ENCODE data around the gene ZCWPW2.

Gene ZCWPW2

DNA sequence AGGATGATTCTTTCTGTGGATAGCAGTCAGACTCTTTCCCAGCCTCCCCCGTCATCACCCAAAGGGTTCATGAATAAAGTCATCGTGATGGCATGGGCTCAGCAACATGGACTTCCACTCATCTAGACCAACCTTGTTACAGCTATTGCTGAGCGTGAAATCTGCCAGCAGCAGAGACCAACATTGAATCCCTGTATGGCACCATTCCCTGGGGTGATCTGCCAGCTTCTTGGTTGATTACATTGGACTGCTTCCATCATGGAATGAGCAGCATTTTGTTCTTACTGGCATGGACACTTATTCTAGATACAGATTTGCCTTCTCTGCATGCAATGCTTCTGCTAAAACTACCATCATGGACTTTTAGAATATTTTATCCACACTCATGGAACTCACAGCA, 195.7 kb downstream of the ZCWPW2 start:
- TF ChIP-seq ZNF274 (IDR thresholded peaks at IDR 0.05; ENCODE audit: low read depth, low read length) = no peak
- no peak for TF ChIP-seq SUZ12 (IDR thresholded peaks at IDR 0.05; ENCODE audit: extremely low read depth, insufficient read depth, insufficient read length)
- no peak for TF ChIP-seq YY1 (IDR thresholded peaks at IDR 0.05; ENCODE audit: insufficient read depth, insufficient read length)
- no peak overlapping the region for H3K4me3 ChIP-seq (ENCODE audit: insufficient read length, low read depth)
- no peak overlapping the region for H3K9ac ChIP-seq (ENCODE audit: insufficient read length, low read depth)
- no peaks in the 10 kb centered on the region for H3K4me1 ChIP-seq (ENCODE audit: insufficient read depth, insufficient read length)
- DNase-seq (ENCODE audit: low read depth, low spot score) = no peak
- H3K27me3 ChIP-seq (ENCODE audit: insufficient read depth, insufficient read length) = no peaks in the 10 kb centered on the region
- no peaks in the 10 kb centered on the region; the same call in 1 of the 2 replicates for H3K9me3 ChIP-seq (ENCODE audit: insufficient read depth, low read length)
- H3K36me3 ChIP-seq (ENCODE audit: insufficient read depth, insufficient read length, low read length) = no peaks in the 10 kb centered on the region

DNA sequence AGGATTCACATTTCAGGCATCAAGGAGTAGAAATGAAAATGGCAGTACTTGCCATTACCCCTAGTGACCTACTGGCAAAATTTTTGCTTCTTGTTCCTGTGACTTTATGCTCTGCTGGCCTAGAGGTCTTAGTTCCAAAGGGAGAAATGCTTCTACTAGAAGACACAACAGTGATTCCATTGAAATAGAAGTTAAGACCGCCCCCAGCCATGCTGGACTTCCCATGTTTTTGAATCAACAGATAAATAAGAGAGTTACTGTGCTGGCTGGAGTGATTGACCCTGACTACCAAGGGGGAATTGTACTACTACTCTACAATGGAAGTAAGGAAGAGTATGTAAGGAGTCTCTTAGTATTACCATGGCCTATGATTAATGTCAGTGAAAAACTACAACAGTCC, 196.3 kb downstream of the ZCWPW2 start:
- H3K9me3 ChIP-seq (ENCODE audit: insufficient read depth, low read length) = no peaks in the 10 kb centered on the region; the same call in 1 of the 2 replicates
- no peaks in the 10 kb centered on the region for H3K4me1 ChIP-seq (ENCODE audit: insufficient read depth, insufficient read length)
- TF ChIP-seq YY1 (IDR thresholded peaks at IDR 0.05; ENCODE audit: insufficient read depth, insufficient read length) = no peak
- no peak for TF ChIP-seq SUZ12 (IDR thresholded peaks at IDR 0.05; ENCODE audit: extremely low read depth, insufficient read depth, insufficient read length)
- no peak for TF ChIP-seq ZNF274 (IDR thresholded peaks at IDR 0.05; ENCODE audit: low read depth, low read length)
- no peak overlapping the region for H3K9ac ChIP-seq (ENCODE audit: insufficient read length, low read depth)
- H3K27me3 ChIP-seq (ENCODE audit: insufficient read depth, insufficient read length) = no peaks in the 10 kb centered on the region
- H3K36me3 ChIP-seq (ENCODE audit: insufficient read depth, insufficient read length, low read length) = no peaks in the 10 kb centered on the region
- no peak for DNase-seq (ENCODE audit: low read depth, low spot score)
- no peak overlapping the region for H3K4me3 ChIP-seq (ENCODE audit: insufficient read length, low read depth)

DNA sequence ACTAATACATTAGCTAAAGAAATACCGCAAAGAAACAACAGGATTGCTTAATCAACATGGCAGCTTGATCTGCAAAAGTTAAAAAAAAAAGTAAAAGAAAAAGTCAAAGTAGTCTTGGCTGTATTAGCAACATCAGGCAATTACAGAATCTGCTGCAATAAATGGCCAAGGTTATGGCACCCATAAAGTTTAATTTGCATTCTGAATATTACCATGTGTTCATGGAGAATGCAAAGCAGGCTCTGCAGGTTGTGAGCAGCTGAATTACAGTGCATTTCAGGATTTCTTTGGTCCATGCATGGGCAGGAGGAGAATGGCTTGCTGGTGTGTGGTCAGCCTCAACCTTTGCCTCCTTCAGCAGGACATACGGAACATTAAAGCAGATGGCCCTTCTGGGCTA, 199.2 kb downstream of the ZCWPW2 start:
- TF ChIP-seq ZNF274 (IDR thresholded peaks at IDR 0.05; ENCODE audit: low read depth, low read length) (no peak), YY1 (IDR thresholded peaks at IDR 0.05; ENCODE audit: insufficient read depth, insufficient read length) (no peak), SUZ12 (IDR thresholded peaks at IDR 0.05; ENCODE audit: extremely low read depth, insufficient read depth, insufficient read length) (no peak)
- H3K4me3 ChIP-seq (ENCODE audit: insufficient read length, low read depth) = no peak overlapping the region
- H3K27me3 ChIP-seq (ENCODE audit: insufficient read depth, insufficient read length) = no peaks in the 10 kb centered on the region
- no peaks in the 10 kb centered on the region for H3K36me3 ChIP-seq (ENCODE audit: insufficient read depth, insufficient read length, low read length)
- no peak for DNase-seq (ENCODE audit: low read depth, low spot score)
- no peaks in the 10 kb centered on the region for H3K9me3 ChIP-seq (ENCODE audit: insufficient read depth, low read length)
- no peaks in the 10 kb centered on the region for H3K4me1 ChIP-seq (ENCODE audit: insufficient read depth, insufficient read length)
- H3K9ac ChIP-seq (ENCODE audit: insufficient read length, low read depth) = no peak overlapping the region

DNA sequence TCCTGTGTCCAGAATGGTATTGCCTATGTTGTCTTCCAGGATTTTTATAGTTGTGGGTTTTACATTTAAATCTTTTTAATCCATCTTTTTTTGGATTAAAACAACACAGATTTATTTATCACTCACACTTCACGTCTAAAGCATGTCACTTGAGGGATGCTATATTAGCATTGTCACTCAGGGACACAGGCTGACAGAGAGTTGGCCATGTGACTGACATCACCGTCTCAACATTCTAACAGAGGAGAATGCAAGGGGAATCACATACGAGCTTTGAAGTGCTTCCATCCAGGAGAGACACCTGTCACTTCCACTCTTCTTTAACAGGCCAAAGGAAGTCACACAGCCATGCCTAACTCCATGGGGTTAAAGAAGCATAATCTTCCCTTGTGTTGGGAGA, 204.7 kb downstream of the ZCWPW2 start:
- Histone ChIP-seq H3K4me1 (ENCODE audit: insufficient read depth, insufficient read length) (no peaks in the 10 kb centered on the region), H3K4me3 (ENCODE audit: insufficient read length, low read depth) (no peak overlapping the region), H3K9me3 (ENCODE audit: insufficient read depth, low read length) (no peaks in the 10 kb centered on the region), H3K9ac (ENCODE audit: insufficient read length, low read depth) (no peak overlapping the region), H3K27me3 (ENCODE audit: insufficient read depth, insufficient read length) (no peaks in the 10 kb centered on the region), H3K36me3 (ENCODE audit: insufficient read depth, insufficient read length, low read length) (no peaks in the 10 kb centered on the region)
- DNase-seq (ENCODE audit: low read depth, low spot score) = no peak
- TF ChIP-seq YY1 (IDR thresholded peaks at IDR 0.05; ENCODE audit: insufficient read depth, insufficient read length) (no peak), SUZ12 (IDR thresholded peaks at IDR 0.05; ENCODE audit: extremely low read depth, insufficient read depth, insufficient read length) (no peak), ZNF274 (IDR thresholded peaks at IDR 0.05; ENCODE audit: low read depth, low read length) (no peak)

DNA sequence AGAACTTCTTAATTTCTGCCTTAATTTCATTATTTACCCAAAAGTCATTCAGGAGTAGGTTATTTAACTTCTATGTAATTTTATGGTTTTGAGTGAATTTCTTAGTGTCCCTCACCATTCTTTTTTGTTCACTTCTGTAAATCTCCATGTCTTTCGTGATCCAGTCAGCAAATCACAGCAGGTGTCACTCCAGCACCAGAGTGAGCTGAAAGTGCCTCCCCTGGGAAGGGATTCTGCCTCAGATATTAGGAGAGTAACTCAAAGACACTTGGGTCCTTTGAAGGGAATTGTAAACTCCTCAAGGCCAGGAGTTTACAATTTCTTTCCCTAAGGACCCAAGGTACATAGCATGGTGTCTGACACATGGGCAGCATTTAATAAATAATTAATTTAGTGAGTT, 207.7 kb downstream of the ZCWPW2 start:
- TF ChIP-seq YY1 (IDR thresholded peaks at IDR 0.05; ENCODE audit: insufficient read depth, insufficient read length) = no peak
- no peak for TF ChIP-seq ZNF274 (IDR thresholded peaks at IDR 0.05; ENCODE audit: low read depth, low read length)
- TF ChIP-seq SUZ12 (IDR thresholded peaks at IDR 0.05; ENCODE audit: extremely low read depth, insufficient read depth, insufficient read length) = no peak
- Histone ChIP-seq H3K27me3 (ENCODE audit: insufficient read depth, insufficient read length) (no peaks in the 10 kb centered on the region), H3K4me3 (ENCODE audit: insufficient read length, low read depth) (no peak overlapping the region), H3K9me3 (ENCODE audit: insufficient read depth, low read length) (no peaks in the 10 kb centered on the region), H3K36me3 (ENCODE audit: insufficient read depth, insufficient read length, low read length) (no peaks in the 10 kb centered on the region), H3K4me1 (ENCODE audit: insufficient read depth, insufficient read length) (no peaks in the 10 kb centered on the region), H3K9ac (ENCODE audit: insufficient read length, low read depth) (no peak overlapping the region)
- DNase-seq (ENCODE audit: low read depth, low spot score) = no peak

DNA sequence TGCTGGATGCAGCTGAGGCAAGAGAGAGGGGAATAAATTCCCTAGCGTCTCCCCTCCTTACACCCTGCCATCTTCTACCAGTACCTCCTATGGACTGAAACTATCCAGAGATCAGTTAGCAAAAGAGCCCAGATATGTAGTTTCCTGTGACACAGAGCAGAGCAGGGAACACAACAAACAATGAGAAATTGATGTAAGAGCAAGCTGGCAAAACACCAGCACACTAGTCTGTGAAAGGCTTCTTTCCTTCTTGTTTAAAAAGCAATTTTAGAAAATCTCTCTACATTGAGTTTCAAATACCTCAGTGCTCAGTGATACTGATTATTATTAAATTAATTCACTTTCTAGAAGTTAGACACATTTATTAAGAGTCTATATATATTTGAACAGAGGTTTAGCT, 215.7 kb downstream of the ZCWPW2 start:
- TF ChIP-seq SUZ12 (IDR thresholded peaks at IDR 0.05; ENCODE audit: extremely low read depth, insufficient read depth, insufficient read length) (no peak), ZNF274 (IDR thresholded peaks at IDR 0.05; ENCODE audit: low read depth, low read length) (no peak), YY1 (IDR thresholded peaks at IDR 0.05; ENCODE audit: insufficient read depth, insufficient read length) (no peak)
- Histone ChIP-seq H3K36me3 (ENCODE audit: insufficient read depth, insufficient read length, low read length) (no peaks in the 10 kb centered on the region), H3K4me3 (ENCODE audit: insufficient read length, low read depth) (no peak overlapping the region), H3K9me3 (ENCODE audit: insufficient read depth, low read length) (no peaks in the 10 kb centered on the region), H3K4me1 (ENCODE audit: insufficient read depth, insufficient read length) (no peaks in the 10 kb centered on the region), H3K27me3 (ENCODE audit: insufficient read depth, insufficient read length) (no peaks in the 10 kb centered on the region), H3K9ac (ENCODE audit: insufficient read length, low read depth) (no peak overlapping the region)
- no peak for DNase-seq (ENCODE audit: low read depth, low spot score)

DNA sequence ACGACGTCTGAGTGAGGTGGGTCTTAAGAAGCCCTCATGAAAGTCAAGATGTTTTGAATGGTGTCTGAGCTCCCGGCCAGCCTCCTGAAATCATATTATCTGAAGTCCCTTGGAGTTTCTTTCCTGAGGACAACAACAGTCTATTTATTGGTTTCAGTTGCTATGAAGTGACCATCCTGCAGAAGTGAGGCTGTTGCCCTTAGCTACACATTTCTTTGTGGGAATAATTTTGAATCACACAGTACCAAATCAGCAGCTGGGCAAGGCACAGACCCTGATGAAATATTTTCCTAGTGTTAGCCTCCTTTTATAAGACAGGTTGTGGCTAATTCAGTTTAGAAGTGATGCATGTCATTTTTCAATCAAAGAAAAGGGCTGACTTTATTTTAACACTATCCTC, 220.8 kb downstream of the ZCWPW2 start:
- Histone ChIP-seq H3K9me3 (ENCODE audit: insufficient read depth, low read length) (no peaks in the 10 kb centered on the region), H3K9ac (ENCODE audit: insufficient read length, low read depth) (no peak overlapping the region), H3K4me3 (ENCODE audit: insufficient read length, low read depth) (no peak overlapping the region), H3K27me3 (ENCODE audit: insufficient read depth, insufficient read length) (peaks cover 11% of the 10 kb centered on the region), H3K36me3 (ENCODE audit: insufficient read depth, insufficient read length, low read length) (no peaks in the 10 kb centered on the region), H3K4me1 (ENCODE audit: insufficient read depth, insufficient read length) (no peaks in the 10 kb centered on the region)
- DNase-seq (ENCODE audit: low read depth, low spot score) = no peak
- TF ChIP-seq YY1 (IDR thresholded peaks at IDR 0.05; ENCODE audit: insufficient read depth, insufficient read length) (no peak), SUZ12 (IDR thresholded peaks at IDR 0.05; ENCODE audit: extremely low read depth, insufficient read depth, insufficient read length) (no peak), ZNF274 (IDR thresholded peaks at IDR 0.05; ENCODE audit: low read depth, low read length) (no peak)

DNA sequence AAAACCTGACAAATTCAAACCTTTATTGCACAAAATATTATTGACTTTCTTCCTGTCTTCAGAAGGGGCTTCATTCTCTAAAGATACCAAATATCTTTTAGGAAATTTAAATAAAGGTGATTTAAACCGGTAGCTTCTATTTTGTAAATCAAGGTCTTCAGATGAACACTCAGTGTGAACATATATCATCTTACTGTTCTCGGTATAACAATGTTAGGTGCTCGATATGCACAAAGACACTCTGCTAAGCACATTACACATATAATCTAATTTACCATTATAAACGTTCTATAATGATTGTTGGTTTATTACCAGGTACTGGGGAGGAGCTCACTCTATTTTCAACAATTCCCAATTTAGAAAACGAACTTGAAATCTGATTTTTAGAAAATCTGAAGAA, 225.5 kb downstream of the ZCWPW2 start:
- peaks cover 42% of the 10 kb centered on the region for H3K27me3 ChIP-seq (ENCODE audit: insufficient read depth, insufficient read length)
- no peak overlapping the region for H3K9ac ChIP-seq (ENCODE audit: insufficient read length, low read depth)
- no peaks in the 10 kb centered on the region for H3K9me3 ChIP-seq (ENCODE audit: insufficient read depth, low read length)
- H3K4me1 ChIP-seq (ENCODE audit: insufficient read depth, insufficient read length) = peaks cover 2% of the 10 kb centered on the region
- DNase-seq (ENCODE audit: low read depth, low spot score) = no peak
- TF ChIP-seq SUZ12 (IDR thresholded peaks at IDR 0.05; ENCODE audit: extremely low read depth, insufficient read depth, insufficient read length) (no peak), ZNF274 (IDR thresholded peaks at IDR 0.05; ENCODE audit: low read depth, low read length) (no peak), YY1 (IDR thresholded peaks at IDR 0.05; ENCODE audit: insufficient read depth, insufficient read length) (no peak)
- no peaks in the 10 kb centered on the region for H3K36me3 ChIP-seq (ENCODE audit: insufficient read depth, insufficient read length, low read length)
- no peak overlapping the region for H3K4me3 ChIP-seq (ENCODE audit: insufficient read length, low read depth)

Measured in NT2/D1 (cell line).